Measurements from ENCODE around the gene NPIPA1.
"Not testable (repeated sequence)": the region's sequence is repeated elsewhere in the genome, so short reads cannot be mapped to it uniquely, and the experiment has no call there.

The NPIPA1 gene

GRCh38 chr16:14937143-14937542 is at the start of gene NPIPA1:
Gene NPIPA1 (plus strand): TSS chr16:14937443. CDS start chr16:14937443, 0 bp downstream.
- not testable (repeated sequence) for FAIRE-seq

GRCh38 chr16:14892111-14892510 is 45.1 kb upstream of the NPIPA1 start:
- FAIRE-seq, result not testable (repeated sequence)

GRCh38 chr16:14895382-14895781 is 41.9 kb upstream of the NPIPA1 start:
- FAIRE-seq, result not testable (repeated sequence)

- FAIRE-seq, result not testable (repeated sequence)
Observed at GRCh38 chr16:14896023-14896422, 41.2 kb upstream of the NPIPA1 start.

- FAIRE-seq, result not testable (repeated sequence)
Observed at GRCh38 chr16:14897006-14897664, 40.1 kb upstream of the NPIPA1 start.

GRCh38 chr16:14898162-14898561 is 39.1 kb upstream of the NPIPA1 start:
- FAIRE-seq, result not testable (repeated sequence)

GRCh38 chr16:14903191-14903957 is 33.9 kb upstream of the NPIPA1 start:
- not testable (repeated sequence) for FAIRE-seq

- FAIRE-seq, result not testable (repeated sequence)
Observed at GRCh38 chr16:14909744-14910143, 27.5 kb upstream of the NPIPA1 start.

- not testable (repeated sequence) for FAIRE-seq
Observed at GRCh38 chr16:14910833-14911629, 26.2 kb upstream of the NPIPA1 start.

- not testable (repeated sequence) for FAIRE-seq
Observed at GRCh38 chr16:14911954-14912353, 25.3 kb upstream of the NPIPA1 start.

- not testable (repeated sequence) for FAIRE-seq
Observed at GRCh38 chr16:14912588-14912987, 24.7 kb upstream of the NPIPA1 start.

- FAIRE-seq, result not testable (repeated sequence)
Observed at GRCh38 chr16:14918504-14918903, 18.7 kb upstream of the NPIPA1 start.

- FAIRE-seq, result not testable (repeated sequence)
Observed at GRCh38 chr16:14919837-14920600, 17.2 kb upstream of the NPIPA1 start.

- FAIRE-seq, result not testable (repeated sequence)
Observed at GRCh38 chr16:14922285-14922684, 15.0 kb upstream of the NPIPA1 start.

- FAIRE-seq, result not testable (repeated sequence)
Observed at GRCh38 chr16:14922968-14923367, 14.3 kb upstream of the NPIPA1 start.

- not testable (repeated sequence) for FAIRE-seq
Observed at GRCh38 chr16:14923394-14924088, 13.7 kb upstream of the NPIPA1 start.

- not testable (repeated sequence) for FAIRE-seq
Observed at GRCh38 chr16:14924359-14924758, 12.9 kb upstream of the NPIPA1 start.

- FAIRE-seq, result not testable (repeated sequence)
Observed at GRCh38 chr16:14924982-14925381, 12.3 kb upstream of the NPIPA1 start.

GRCh38 chr16:14928064-14928714 is 9.1 kb upstream of the NPIPA1 start:
- FAIRE-seq, result not testable (repeated sequence)

GRCh38 chr16:14929176-14929575 is 8.1 kb upstream of the NPIPA1 start:
- FAIRE-seq, result not testable (repeated sequence)

GRCh38 chr16:14930246-14930645 is 7.0 kb upstream of the NPIPA1 start:
- not testable (repeated sequence) for FAIRE-seq

All from colon (tissue), 2 donors.